ENCODE measurements around the gene RNASE13.
"Not testable (repeated sequence)": the region's sequence is repeated elsewhere in the genome, so short reads cannot be mapped to it uniquely, and the experiment has no call there.

Gene RNASE13

GRCh38 chr14:21042918-21043317 is 8.3 kb upstream of the RNASE13 start:
- in situ Hi-C loops (cut with MboI; ENCODE audit: low sequenced_read_pairs) = no loop called here

GRCh38 chr14:21041676-21042433 is 7.2 kb upstream of the RNASE13 start, which contains the start of gene RNASE7:
TSS of gene RNASE7 (plus strand) at chr14:21042362. CDS start at chr14:21042993, 631 bp downstream.
- in situ Hi-C loops (cut with MboI; ENCODE audit: low sequenced_read_pairs) = no loop called here

DNA sequence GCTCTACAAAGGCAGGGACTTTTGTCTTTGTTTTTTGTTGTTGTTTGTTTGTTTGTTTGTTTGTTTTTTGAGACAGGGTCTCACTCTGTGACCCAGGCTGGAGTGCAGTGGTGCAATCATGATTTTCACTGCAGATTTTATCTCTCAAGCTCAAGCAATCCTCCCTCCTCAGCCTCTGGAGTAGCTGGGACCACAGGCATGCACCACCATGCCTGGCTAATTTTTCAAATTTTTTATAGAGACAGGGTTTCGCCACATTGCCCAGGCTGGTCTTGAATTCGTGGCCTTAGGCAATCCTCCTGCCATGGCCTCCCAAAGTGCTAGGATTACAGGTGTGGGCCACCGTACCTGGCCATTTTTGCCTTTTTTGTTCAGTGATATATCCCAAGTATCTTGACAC is 6.3 kb upstream of the RNASE13 start:
- in situ Hi-C loops (cut with MboI; ENCODE audit: low sequenced_read_pairs) = not testable (repeated sequence)

GRCh38 chr14:21040370-21040925 is 5.8 kb upstream of the RNASE13 start:
- in situ Hi-C loops (cut with MboI; ENCODE audit: low sequenced_read_pairs) = no loop called here

DNA sequence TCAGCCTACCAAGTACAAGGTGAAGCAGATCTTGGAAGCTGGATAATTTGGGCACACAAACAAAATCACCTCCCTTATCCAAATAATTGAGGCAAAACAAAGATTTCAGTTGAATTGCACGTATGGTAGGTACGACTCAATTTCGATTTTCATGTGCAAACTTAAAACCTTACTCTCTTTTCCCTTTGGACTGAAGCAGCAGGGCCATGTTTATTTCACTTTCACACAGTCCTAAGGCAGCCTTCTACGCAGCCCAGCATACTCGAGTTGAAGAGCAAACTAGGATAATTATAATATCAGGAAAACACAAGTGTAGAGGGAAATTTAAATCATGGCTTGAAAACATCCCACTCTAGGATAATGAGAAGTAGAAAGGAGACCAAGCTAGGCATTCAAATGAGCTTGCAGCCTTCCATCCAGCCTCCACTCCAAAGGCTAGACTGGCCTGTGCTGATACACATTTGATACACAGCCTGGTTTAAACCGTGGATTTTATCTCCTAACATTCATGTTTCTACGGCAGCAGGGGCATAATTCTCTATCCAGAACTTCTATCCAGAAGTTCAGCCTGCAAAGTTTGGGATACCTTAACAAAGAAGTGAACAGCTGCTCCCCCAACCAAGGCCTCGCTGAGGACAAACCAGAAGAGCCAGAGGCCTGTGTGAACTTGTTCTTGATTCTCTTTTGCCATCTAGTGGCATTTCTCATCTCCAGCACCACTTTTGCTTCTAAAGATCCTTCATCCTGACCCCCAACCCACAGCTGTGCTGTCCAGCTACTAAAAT is 5.2 kb upstream of the RNASE13 start:
- in situ Hi-C loops (cut with MboI; ENCODE audit: low sequenced_read_pairs) = no loop called here

DNA sequence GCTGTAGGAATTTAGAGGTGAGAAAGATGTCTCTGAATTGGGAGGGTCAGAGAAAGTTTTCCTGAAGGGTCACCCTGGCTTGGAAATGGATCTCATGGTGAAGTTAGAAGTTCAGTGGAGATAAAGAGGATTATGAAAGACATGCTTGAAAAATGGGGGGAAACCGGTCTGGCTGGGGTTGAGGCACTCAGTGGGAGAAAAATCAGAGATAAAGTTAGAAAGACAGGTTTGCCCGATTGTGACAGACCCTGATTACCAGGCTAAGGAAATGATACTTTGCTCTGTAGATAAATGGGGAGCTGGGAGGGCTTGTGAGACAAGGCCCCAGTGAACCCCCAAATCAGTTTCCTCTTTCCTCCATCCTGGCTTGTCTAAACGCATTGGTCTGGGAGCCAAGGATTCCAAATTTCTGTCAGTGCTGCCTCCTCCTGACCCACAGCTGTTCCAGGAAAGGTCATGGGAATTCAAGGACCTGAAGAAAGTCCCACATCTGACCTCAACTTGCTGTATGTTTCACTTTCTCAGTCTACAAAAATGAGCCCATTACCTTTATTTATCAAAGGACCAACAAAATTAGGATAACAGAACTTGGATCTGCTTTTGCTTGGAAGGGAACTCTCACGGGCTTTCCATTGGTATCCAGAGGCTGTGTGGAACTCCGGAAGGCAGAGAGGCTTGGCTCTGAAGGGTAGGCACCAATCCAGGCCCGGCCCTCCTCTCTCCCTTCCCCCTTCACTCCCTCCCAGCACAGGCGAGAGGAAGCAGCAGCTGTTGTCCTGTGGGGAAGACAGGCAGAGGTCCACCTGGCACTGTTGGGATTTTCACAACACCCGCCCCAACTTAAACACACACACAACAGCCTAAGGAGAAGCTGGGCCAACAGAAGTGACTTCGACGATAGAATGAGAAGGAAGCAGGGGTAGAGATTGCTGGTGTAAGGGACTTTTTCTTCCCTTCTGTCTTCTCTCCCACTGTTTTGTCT is 4.1 kb upstream of the RNASE13 start:
- in situ Hi-C loops (cut with MboI; ENCODE audit: low sequenced_read_pairs) = no loop called here

DNA sequence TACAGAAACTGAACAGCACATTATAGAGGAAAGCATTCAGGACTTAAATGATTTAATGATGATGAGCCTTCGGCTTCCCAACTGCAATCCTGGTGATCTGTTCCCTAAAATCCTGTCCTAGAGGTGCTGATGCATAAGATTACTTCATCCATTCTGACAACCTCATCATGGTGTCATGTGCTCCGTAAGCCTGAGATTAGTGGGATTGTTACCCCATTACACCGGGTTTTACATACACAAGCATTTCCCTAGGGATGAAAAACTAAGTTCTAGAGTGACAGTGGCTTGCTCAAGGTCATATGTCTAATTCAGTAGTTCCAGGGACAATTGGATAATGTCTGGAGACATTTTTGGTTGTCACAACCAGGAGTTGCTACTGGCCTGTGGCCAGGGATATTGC is 2.5 kb upstream of the RNASE13 start:
- in situ Hi-C loops (cut with MboI; ENCODE audit: low sequenced_read_pairs) = no loop called here

- in situ Hi-C loops (cut with MboI; ENCODE audit: low sequenced_read_pairs) = no loop called here
These were observed 2.1 kb upstream of the RNASE13 start for GRCh38 chr14:21036751-21037150.

DNA sequence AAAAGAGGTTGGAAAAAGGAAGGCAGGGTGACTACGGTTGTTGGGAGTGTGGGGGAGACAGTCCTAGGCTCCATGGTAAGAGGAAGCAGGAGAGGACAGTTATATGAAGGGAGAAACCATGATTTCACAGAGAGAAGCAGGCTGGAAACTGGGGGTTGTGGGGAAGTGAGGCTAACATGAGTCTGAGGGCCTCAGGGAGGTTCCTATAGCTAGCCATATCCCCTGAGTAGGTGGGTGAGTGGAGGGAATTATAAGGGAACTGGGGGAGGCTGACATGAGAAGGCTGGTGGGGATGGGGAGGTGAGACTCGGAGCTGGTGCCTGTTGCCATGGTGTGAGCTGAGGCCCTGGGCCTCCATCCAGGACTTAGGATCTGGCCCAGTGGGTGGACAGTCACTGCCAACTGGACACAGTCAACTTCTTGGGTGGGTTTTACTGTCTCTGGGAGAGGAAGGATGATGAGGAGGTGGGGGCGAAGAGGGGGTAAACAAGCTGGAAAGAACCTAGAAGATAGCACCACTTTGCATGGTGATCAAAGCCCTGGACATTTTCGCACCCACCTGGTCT is 1.4 kb downstream of the RNASE13 start:
- in situ Hi-C loops (cut with MboI; ENCODE audit: low sequenced_read_pairs) = no loop called here

- in situ Hi-C loops (cut with MboI; ENCODE audit: low sequenced_read_pairs) = no loop called here
These were observed 2.1 kb downstream of the RNASE13 start for GRCh38 chr14:21032326-21033132.

GRCh38 chr14:21030531-21030930 is 4.1 kb downstream of the RNASE13 start:
- in situ Hi-C loops (cut with MboI; ENCODE audit: low sequenced_read_pairs) = no loop called here

GRCh38 chr14:21029917-21030316 is 4.7 kb downstream of the RNASE13 start, which contains the start of gene TPPP2:
TSS of gene TPPP2 (plus strand) at chr14:21030217. CDS start at chr14:21030582, 365 bp downstream.
- in situ Hi-C loops (cut with MboI; ENCODE audit: low sequenced_read_pairs) = no loop called here

DNA sequence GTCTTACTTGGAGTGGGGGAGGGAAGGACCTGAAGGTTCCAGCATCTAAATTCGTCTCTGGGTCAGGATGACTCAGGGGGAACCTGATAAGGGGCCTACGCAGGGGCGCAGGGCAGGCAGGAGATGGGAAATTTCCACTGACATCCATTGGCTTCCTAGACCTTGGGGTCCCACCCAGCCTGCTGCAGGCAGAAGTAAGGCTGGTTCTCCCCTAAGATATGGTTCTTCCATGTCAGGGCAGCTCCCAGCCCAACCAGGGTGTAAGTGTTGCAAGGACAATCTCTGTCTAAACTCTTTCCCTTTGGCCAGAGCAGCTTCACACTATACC is 7.7 kb downstream of the RNASE13 start:
- in situ Hi-C loops (cut with MboI; ENCODE audit: low sequenced_read_pairs) = no loop called here

GRCh38 chr14:21026274-21026987 is 8.2 kb downstream of the RNASE13 start:
- in situ Hi-C loops (cut with MboI; ENCODE audit: low sequenced_read_pairs) = no loop called here

- in situ Hi-C loops (cut with MboI; ENCODE audit: low sequenced_read_pairs) = no loop called here
These were observed 9.0 kb downstream of the RNASE13 start for GRCh38 chr14:21025371-21026273.

DNA sequence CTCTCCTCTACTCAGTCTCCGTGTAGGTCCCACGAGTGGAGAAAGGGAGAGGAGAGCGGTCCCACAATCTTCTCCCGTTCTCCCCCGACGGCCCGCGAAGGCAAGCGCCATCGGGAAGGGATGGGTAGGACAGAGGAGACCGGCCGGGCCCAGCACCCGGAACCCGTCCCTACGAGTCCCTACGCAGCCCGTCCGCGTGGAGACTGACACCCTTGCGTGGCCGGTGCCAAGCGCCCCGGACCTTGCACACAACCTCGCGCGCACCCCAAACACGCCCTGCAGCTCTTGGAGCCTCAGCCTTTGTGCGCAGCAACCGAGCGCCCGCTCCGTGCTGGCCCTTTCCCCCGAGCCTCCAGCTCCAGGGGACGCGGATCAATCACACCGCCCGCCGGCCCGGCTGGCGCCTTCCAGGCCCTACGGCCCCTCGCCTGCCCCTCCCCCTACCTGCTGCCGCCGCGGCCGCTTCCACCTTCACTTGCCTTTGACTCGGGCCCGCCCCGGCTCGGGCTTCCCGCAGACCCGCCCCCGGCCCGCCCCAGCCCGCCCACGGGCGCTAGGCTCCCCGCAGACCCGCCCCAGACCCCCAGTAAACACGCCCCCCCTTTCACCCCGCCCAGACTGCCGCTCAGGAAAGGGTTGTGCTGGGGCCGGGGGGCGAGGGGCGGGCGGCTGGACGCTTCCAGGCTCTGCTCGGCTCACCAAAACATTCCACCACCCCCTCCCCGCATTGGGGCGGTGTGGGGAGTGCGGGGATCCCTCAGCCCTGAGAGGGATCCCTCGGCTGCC is 9.8 kb downstream of the RNASE13 start, which contains the start of gene NDRG2:
NDRG2 (minus strand) TSS at position 477 of the 786 bp plus-strand sequence. CDS start 1,746 bp downstream, outside the sequence.
- in situ Hi-C loops (cut with MboI; ENCODE audit: low sequenced_read_pairs) = no loop called here
